ENCODE data around the gene HNRNPL. TPM values are rescaled to one million over a fixed set of nuclear protein-coding genes. Genes with fewer than 3 reads are reported as not detected.

HNRNPL gene
- polyA plus RNA-seq, 1 donor from 2014 or later, result 315 TPM

GRCh38 chr19:38892841-38893240 lies 43.1 kb upstream of the HNRNPL start:
- Histone ChIP-seq H3K79me2 (replicated peaks; ENCODE audit: insufficient read depth, low read length) (no peaks in the 10 kb centered on the region), H3K4me3 (ENCODE audit: low read length) (no peak overlapping the region), H3F3A (ENCODE audit: insufficient read depth, low read length, poor library complexity, severe bottlenecking) (no peaks in the 10 kb centered on the region), H3K9me2 (ENCODE audit: insufficient read depth, low read length) (no peaks in the 10 kb centered on the region), H3K4me2 (ENCODE audit: low read length) (no peak overlapping the region), H2AFZ (ENCODE audit: low read depth, low read length) (no peak overlapping the region), H3K27ac (ENCODE audit: low read length) (no peak overlapping the region), H4K20me1 (ENCODE audit: insufficient read depth) (no peaks in the 10 kb centered on the region), H3K27me3 (ENCODE audit: insufficient read depth, low read depth, low read length) (no peaks in the 10 kb centered on the region), H3K9ac (ENCODE audit: low read length) (no peak overlapping the region), H3K36me3 (ENCODE audit: insufficient read depth, low read length) (no peaks in the 10 kb centered on the region), H3K9me3 (ENCODE audit: low read length) (no peaks in the 10 kb centered on the region)
- no peak for TF ChIP-seq REST (IDR thresholded peaks at IDR 0.05; ENCODE audit: borderline replicate concordance)
- TF ChIP-seq CTCF (IDR thresholded peaks at IDR 0.05; ENCODE audit: poor library complexity, severe bottlenecking), result no peak
- TF ChIP-seq EP300 (conservative IDR thresholded peaks at IDR 0.05; ENCODE audit: poor library complexity, severe bottlenecking), result no peak
- TF ChIP-seq MXI1 (conservative IDR thresholded peaks at IDR 0.05; ENCODE audit: poor library complexity, severe bottlenecking), result no peak

GRCh38 chr19:38891771-38892170 lies 42.0 kb upstream of the HNRNPL start:
- Histone ChIP-seq H3K27me3 (ENCODE audit: insufficient read depth, low read depth, low read length) (no peaks in the 10 kb centered on the region), H3K79me2 (replicated peaks; ENCODE audit: insufficient read depth, low read length) (no peaks in the 10 kb centered on the region), H3F3A (ENCODE audit: insufficient read depth, low read length, poor library complexity, severe bottlenecking) (no peaks in the 10 kb centered on the region), H3K9me3 (ENCODE audit: low read length) (no peaks in the 10 kb centered on the region), H3K27ac (ENCODE audit: low read length) (no peak overlapping the region), H3K9ac (ENCODE audit: low read length) (no peak overlapping the region), H3K4me2 (ENCODE audit: low read length) (no peak overlapping the region), H3K36me3 (ENCODE audit: insufficient read depth, low read length) (no peaks in the 10 kb centered on the region), H3K9me2 (ENCODE audit: insufficient read depth, low read length) (no peaks in the 10 kb centered on the region), H4K20me1 (ENCODE audit: insufficient read depth) (no peaks in the 10 kb centered on the region), H2AFZ (ENCODE audit: low read depth, low read length) (no peak overlapping the region), H3K4me3 (ENCODE audit: low read length) (no peak overlapping the region)
- no peak for TF ChIP-seq EZH2 (IDR thresholded peaks at IDR 0.05; ENCODE audit: borderline replicate concordance, insufficient read depth, low read length, poor library complexity, severe bottlenecking)
- no peak for TF ChIP-seq POLR2AphosphoS5 (IDR thresholded peaks at IDR 0.05)
- TF ChIP-seq MXI1 (conservative IDR thresholded peaks at IDR 0.05; ENCODE audit: poor library complexity, severe bottlenecking), result no peak
- no peak for TF ChIP-seq RAD21 (conservative IDR thresholded peaks at IDR 0.05)
- TF ChIP-seq EP300 (conservative IDR thresholded peaks at IDR 0.05; ENCODE audit: poor library complexity, severe bottlenecking), result no peak
- TF ChIP-seq REST (IDR thresholded peaks at IDR 0.05; ENCODE audit: borderline replicate concordance), result no peak
- TF ChIP-seq SMC3 (conservative IDR thresholded peaks at IDR 0.05; ENCODE audit: poor library complexity), result no peak

Measured in neural cell (in vitro differentiated cells).